HG02884 (cell line): ENCODE results near the gene IL1R1.
"Not testable (repeated sequence)": the region's sequence is repeated elsewhere in the genome, so short reads cannot be mapped to it uniquely, and the experiment has no call there.

Experiments used
- ATAC-seq: cut with Tn5 transposase; IDR thresholded peaks from one replicate; pipeline ENCODE4 v1.9.1; 2021; ENCODE audit warnings: mild to moderate bottlenecking, moderate library complexity; ENCODE audit not compliant: unreplicated experiment

Gene IL1R1

GRCh38 chr2:102110596-102111334, 31.8 kb upstream of the IL1R1 start:
- ATAC-seq: no peak

- no peak for ATAC-seq
Observed at GRCh38 chr2:102111823-102112222, 30.7 kb upstream of the IL1R1 start.

- no peak for ATAC-seq
Observed at GRCh38 chr2:102112271-102112670, 30.3 kb upstream of the IL1R1 start.

GRCh38 chr2:102112692-102113665, 29.6 kb upstream of the IL1R1 start:
- ATAC-seq: no peak

GRCh38 chr2:102114290-102114721, 28.2 kb upstream of the IL1R1 start:
- no peak for ATAC-seq

- no peak for ATAC-seq
Observed at GRCh38 chr2:102114851-102115497, 27.6 kb upstream of the IL1R1 start.

- ATAC-seq: no peak
Observed at GRCh38 chr2:102116630-102117471, 25.7 kb upstream of the IL1R1 start.

- no peak for ATAC-seq
Observed at GRCh38 chr2:102117472-102117858, 25.1 kb upstream of the IL1R1 start.

- ATAC-seq: no peak
Observed at GRCh38 chr2:102119255-102119654, 23.3 kb upstream of the IL1R1 start.

- ATAC-seq: no peak
Observed at GRCh38 chr2:102120261-102120660, 22.3 kb upstream of the IL1R1 start.

- ATAC-seq: no peak
Observed at GRCh38 chr2:102120701-102121159, 21.8 kb upstream of the IL1R1 start.

- no peak for ATAC-seq
Observed at GRCh38 chr2:102122115-102122514, 20.4 kb upstream of the IL1R1 start.

- no peak for ATAC-seq
Observed at GRCh38 chr2:102122909-102123308, 19.6 kb upstream of the IL1R1 start.

- not testable (repeated sequence) for ATAC-seq
Observed at GRCh38 chr2:102124421-102124820, 18.1 kb upstream of the IL1R1 start.

- no peak for ATAC-seq
Observed at GRCh38 chr2:102126169-102126568, 16.4 kb upstream of the IL1R1 start.

GRCh38 chr2:102126660-102127059, 15.9 kb upstream of the IL1R1 start:
- no peak for ATAC-seq

- no peak for ATAC-seq
Observed at GRCh38 chr2:102129082-102129481, 13.5 kb upstream of the IL1R1 start.

GRCh38 chr2:102129951-102130646, 12.4 kb upstream of the IL1R1 start:
- ATAC-seq: no peak

GRCh38 chr2:102130647-102130991, 11.9 kb upstream of the IL1R1 start:
- ATAC-seq: no peak

- no peak for ATAC-seq
Observed at GRCh38 chr2:102131564-102131963, 11.0 kb upstream of the IL1R1 start.
